GM12878 (cell line): ENCODE measurements around the gene NKTR. TPM values are rescaled to one million over a fixed set of nuclear protein-coding genes. Genes with fewer than 3 reads are reported as not detected.

Experiments used
- ATAC-seq: fragments of 200-7000 bp; cut with Tn5 transposase; 3 replicates; pipeline ENCODE4 v1.9.1; 2020; ENCODE audit warnings: mild to moderate bottlenecking, moderate library complexity
- BruUV-seq: library from RNA; stranded (reverse); fragments of 400-500 nt; replicated peaks from 2 replicates; lab custom pipeline; 2021; lab: Mats Ljungman, UMichigan
- CTCF ChIA-PET: fragments of 300-600 bp; sonication (Branson Sonifier 250); formaldehyde crosslinking; extraction: SDS; loops from one replicate; lab custom pipeline; 2021; ENCODE audit warnings: inconsistent platforms; lab: Yijun Ruan, JAX
- POLR2A ChIA-PET: fragments of 350-600 bp; formaldehyde crosslinking; extraction: SDS; loops from one replicate; lab custom pipeline; 2021; ENCODE audit warnings: inconsistent platforms; lab: Charles Lee
- RAD21 ChIA-PET: fragments of 300-600 bp; sonication (Branson Sonifier 250); formaldehyde crosslinking; loops from one replicate; lab custom pipeline; 2023; ENCODE audit warnings: antibody characterized with exemption; ENCODE audit not compliant: unreplicated experiment; lab: Charles Lee
- SMC1A ChIA-PET: fragments of 300-600 bp; sonication (Branson Sonifier 250); formaldehyde crosslinking; loops from one replicate; lab custom pipeline; 2023; ENCODE audit not compliant: unreplicated experiment, uncharacterized antibody; lab: Charles Lee
- DNase-seq: peaks from one replicate; pipeline ENCODE4 v3.0.0-alpha.2; 2011; ENCODE audit warnings: low read depth, low spot score
- FAIRE-seq: peaks from 3 replicates; lab custom pipeline; 2011; peaks lifted over from hg19 to GRCh38; lab: Jason Lieb, UNC
- H2AFZ ChIP-seq: 2 replicates; pipeline ENCODE4 v1.6.0; 2011; ENCODE audit warnings: low read depth, low read length, control low read depth; ENCODE audit not compliant: control insufficient read depth
- H3K27ac ChIP-seq: 2 replicates; pipeline ENCODE4 v1.5.1; 2011; ENCODE audit warnings: control low read depth; ENCODE audit not compliant: control insufficient read depth, insufficient read depth
- H3K27me3 ChIP-seq, 2 experiments: replicated peaks in 1 of 2; 2 replicates each; pipeline versions ENCODE4 v1.6.0 to v1.6.1; 2011; ENCODE audit warnings: low read length in 1 of 2; ENCODE audit not compliant: control insufficient read depth in 2 of 2, insufficient read depth in 2 of 2
- H3K36me3 ChIP-seq, 2 experiments: 2 replicates each; pipeline ENCODE4 v1.5.1; 2011; ENCODE audit warnings: low read length in 1 of 2; ENCODE audit not compliant: control insufficient read depth in 2 of 2, insufficient read depth in 2 of 2
- H3K4me1 ChIP-seq: 2 replicates; pipeline ENCODE4 v1.6.1; 2011; ENCODE audit warnings: mild to moderate bottlenecking, low read length, moderate library complexity, mixed read lengths; ENCODE audit not compliant: control insufficient read depth, insufficient read depth
- H3K4me2 ChIP-seq: 2 replicates; pipeline ENCODE4 v1.6.0; 2011; ENCODE audit warnings: control low read depth; ENCODE audit not compliant: control insufficient read depth, insufficient read depth
- H3K4me3 ChIP-seq: fragments of 200-600 bp; sonication (generic); 2 replicates; pipeline ENCODE4 v1.5.1; 2016
- H3K79me2 ChIP-seq: 2 replicates; pipeline ENCODE4 v1.6.0; 2011; ENCODE audit warnings: low read length; ENCODE audit not compliant: control insufficient read depth, insufficient read depth
- H3K9ac ChIP-seq: 2 replicates; pipeline ENCODE4 v1.8.0; 2011; ENCODE audit warnings: low read length, control low read depth, mixed read lengths; ENCODE audit not compliant: control insufficient read depth, insufficient read depth
- H3K9me3 ChIP-seq: replicated peaks from 3 replicates; pipeline ENCODE4 v1.5.1; 2011; ENCODE audit warnings: mild to moderate bottlenecking, low read length; ENCODE audit not compliant: control insufficient read depth, insufficient read depth
- H4K20me1 ChIP-seq: 2 replicates; pipeline ENCODE4 v1.6.0; 2011; ENCODE audit not compliant: control insufficient read depth, insufficient read depth
- FOXM1 ChIP-seq: IDR thresholded peaks from 2 replicates; pipeline ENCODE4 v1.6.1; 2012; ENCODE audit warnings: low read depth, mild to moderate bottlenecking, inconsistent platforms, low read length, moderate library complexity
- MTA3 ChIP-seq: IDR thresholded peaks from 2 replicates; pipeline ENCODE4 v1.6.1; 2012; ENCODE audit warnings: low read length, inconsistent platforms, borderline replicate concordance
- TAF1 ChIP-seq: IDR thresholded peaks from 2 replicates; pipeline ENCODE4 v1.6.1; 2011; ENCODE audit warnings: mild to moderate bottlenecking, low read depth, low read length, borderline replicate concordance
- TCF3 ChIP-seq: IDR thresholded peaks from 2 replicates; pipeline ENCODE4 v1.6.1; 2012; ENCODE audit warnings: low read depth, mild to moderate bottlenecking, low read length, borderline replicate concordance; ENCODE audit not compliant: insufficient read depth
- in situ Hi-C: fragments of 300-500 bp; cut with MboI; formaldehyde crosslinking; loops from 9 replicates; pipeline ENCODE4 v1.14.3; 2018; ENCODE audit warnings: mixed read lengths
- intact Hi-C: fragments of 100-400 bp; cut with micrococcal nuclease; formaldehyde crosslinking; loops from one replicate; pipeline ENCODE4 v1.14.2; 2022; ENCODE audit not compliant: unreplicated experiment
- polyA plus RNA-seq, 11 experiments: library from polyadenylated mRNA; depleted of rRNA in 4 of 11; unstranded in 6 of 11; stranded (reverse) in 5 of 11; fragments of >200 nt; fragmentation: Nextera tagmentation in 4 of 11; fragmentation: Illumina TruSeq in 1 of 11; extraction: Ambion mirVana in 4 of 11; extraction: Trizol in 1 of 11; gene quantifications; 1 replicate in 1 of 11; 2 replicates in 10 of 11; pipeline versions ENCODE4 v1.2.1 to v1.2.3, GENCODE V29; 2011 to 2016; ENCODE audit warnings: inconsistent platforms in 2 of 11, missing spikeins in 2 of 11, low read depth in 1 of 11
- total RNA-seq, 4 experiments: library from RNA; depleted of rRNA in 3 of 4; stranded (reverse); fragments of >200 nt in 3 of 4; fragmentation: Illumina TruSeq in 1 of 4; extraction: Trizol in 1 of 4; gene quantifications; 2 replicates each; pipeline versions ENCODE4 v1.2.1 to v1.2.3, GENCODE V29; 2013 to 2021
- TF ChIP-seq, protein P1 (sequence below): IDR thresholded peaks from 2 replicates; pipeline ENCODE4 v1.6.1; 2011; ENCODE audit warnings: borderline replicate concordance, low read depth, mild to moderate bottlenecking, moderate library complexity, mixed read lengths, low read length; ENCODE audit not compliant: insufficient read depth; ENCODE audit errors: extremely low read length
- TF ChIP-seq, protein P2 (sequence below): fragments of 150-350 bp; IDR thresholded peaks from 2 replicates; pipeline ENCODE4 v1.6.1; 2014; ENCODE audit warnings: mild to moderate bottlenecking, low read depth, low read length
- TF ChIP-seq, protein P3 (sequence below): IDR thresholded peaks from 2 replicates; pipeline ENCODE4 v1.6.1; 2012; ENCODE audit warnings: low read depth, low read length, improper control_type of control experiment
- TF ChIP-seq, protein P4 (sequence below): fragments of 450-650 bp; IDR thresholded peaks from 2 replicates; pipeline ENCODE4 v1.6.1; 2016; ENCODE audit warnings: mild to moderate bottlenecking

The NKTR gene
- total and polyA plus RNA-seq, 10 of the 15 experiments (the other 5 are each of a cell fraction or from before 2014, with no cell fraction given), result 15.3 to 91.9 (median 55.3) TPM

DNA sequence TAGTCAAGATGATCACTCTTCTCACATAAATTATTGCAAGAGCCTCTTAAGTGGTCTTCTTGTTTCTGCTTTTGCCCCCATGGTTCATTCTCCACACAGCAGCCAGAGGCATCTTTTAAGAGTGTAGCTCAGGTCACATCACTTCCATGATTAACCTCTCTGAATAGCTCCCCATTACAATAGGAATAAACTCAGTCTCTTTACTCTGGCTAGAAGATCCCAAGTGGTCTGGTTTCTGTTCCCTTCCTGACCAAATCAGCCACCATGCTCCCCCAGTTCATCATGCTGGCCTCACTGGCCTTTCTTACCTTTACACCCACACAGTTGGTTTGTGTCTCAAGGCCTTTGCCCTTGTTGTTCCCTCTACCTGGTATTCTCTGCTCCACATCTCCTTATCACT lies 93.9 kb downstream of the NKTR start:
- intact Hi-C loops, result no loop called here
- SMC1A ChIA-PET, result no interaction called here
- Histone ChIP-seq H4K20me1 (no peaks in the 10 kb centered on the region), H3K9me3 (no peaks in the 10 kb centered on the region), H3K27ac (no peak overlapping the region), H2AFZ (no peak overlapping the region), H3K4me2 (no peak overlapping the region), H3K27me3 (no peaks in the 10 kb centered on the region)
- in situ Hi-C loops, result no loop called here
- no TSS peak for BruUV-seq
- CTCF ChIA-PET, result no interaction called here
- FAIRE-seq (no peak), ATAC-seq (no peak)
- TF ChIP-seq, protein P1, sequence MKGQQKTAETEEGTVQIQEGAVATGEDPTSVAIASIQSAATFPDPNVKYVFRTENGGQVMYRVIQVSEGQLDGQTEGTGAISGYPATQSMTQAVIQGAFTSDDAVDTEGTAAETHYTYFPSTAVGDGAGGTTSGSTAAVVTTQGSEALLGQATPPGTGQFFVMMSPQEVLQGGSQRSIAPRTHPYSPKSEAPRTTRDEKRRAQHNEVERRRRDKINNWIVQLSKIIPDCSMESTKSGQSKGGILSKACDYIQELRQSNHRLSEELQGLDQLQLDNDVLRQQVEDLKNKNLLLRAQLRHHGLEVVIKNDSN, result no peak
- TF ChIP-seq TCF3 (no peak), MTA3 (no peak), TAF1 (no peak), FOXM1 (no peak)
- TF ChIP-seq, protein P2, sequence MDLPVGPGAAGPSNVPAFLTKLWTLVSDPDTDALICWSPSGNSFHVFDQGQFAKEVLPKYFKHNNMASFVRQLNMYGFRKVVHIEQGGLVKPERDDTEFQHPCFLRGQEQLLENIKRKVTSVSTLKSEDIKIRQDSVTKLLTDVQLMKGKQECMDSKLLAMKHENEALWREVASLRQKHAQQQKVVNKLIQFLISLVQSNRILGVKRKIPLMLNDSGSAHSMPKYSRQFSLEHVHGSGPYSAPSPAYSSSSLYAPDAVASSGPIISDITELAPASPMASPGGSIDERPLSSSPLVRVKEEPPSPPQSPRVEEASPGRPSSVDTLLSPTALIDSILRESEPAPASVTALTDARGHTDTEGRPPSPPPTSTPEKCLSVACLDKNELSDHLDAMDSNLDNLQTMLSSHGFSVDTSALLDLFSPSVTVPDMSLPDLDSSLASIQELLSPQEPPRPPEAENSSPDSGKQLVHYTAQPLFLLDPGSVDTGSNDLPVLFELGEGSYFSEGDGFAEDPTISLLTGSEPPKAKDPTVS, result no peak
- TF ChIP-seq, protein P3, sequence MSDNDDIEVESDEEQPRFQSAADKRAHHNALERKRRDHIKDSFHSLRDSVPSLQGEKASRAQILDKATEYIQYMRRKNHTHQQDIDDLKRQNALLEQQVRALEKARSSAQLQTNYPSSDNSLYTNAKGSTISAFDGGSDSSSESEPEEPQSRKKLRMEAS, result no peak
- TF ChIP-seq, protein P4, sequence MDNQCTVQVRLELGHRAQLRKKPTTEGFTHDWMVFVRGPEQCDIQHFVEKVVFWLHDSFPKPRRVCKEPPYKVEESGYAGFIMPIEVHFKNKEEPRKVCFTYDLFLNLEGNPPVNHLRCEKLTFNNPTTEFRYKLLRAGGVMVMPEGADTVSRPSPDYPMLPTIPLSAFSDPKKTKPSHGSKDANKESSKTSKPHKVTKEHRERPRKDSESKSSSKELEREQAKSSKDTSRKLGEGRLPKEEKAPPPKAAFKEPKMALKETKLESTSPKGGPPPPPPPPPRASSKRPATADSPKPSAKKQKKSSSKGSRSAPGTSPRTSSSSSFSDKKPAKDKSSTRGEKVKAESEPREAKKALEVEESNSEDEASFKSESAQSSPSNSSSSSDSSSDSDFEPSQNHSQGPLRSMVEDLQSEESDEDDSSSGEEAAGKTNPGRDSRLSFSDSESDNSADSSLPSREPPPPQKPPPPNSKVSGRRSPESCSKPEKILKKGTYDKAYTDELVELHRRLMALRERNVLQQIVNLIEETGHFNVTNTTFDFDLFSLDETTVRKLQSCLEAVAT, result no peak
- TF ChIP-seq, all 136 proteins: peak for 0
- no peaks in the 10 kb centered on the region for H3K79me2 ChIP-seq
- no peak for DNase-seq
- H3K4me3 ChIP-seq, result no peak overlapping the region
- no peaks in the 10 kb centered on the region for H3K4me1 ChIP-seq
- RAD21 ChIA-PET, result no interaction called here
- no peak overlapping the region for H3K9ac ChIP-seq
- H3K36me3 ChIP-seq, result no peaks in the 10 kb centered on the region
- POLR2A ChIA-PET, result no interaction called here
